NCI-H69 (cell line): ENCODE measurements around the gene DMRT3.

ENCODE experiments used
- DNase-seq: peaks from one replicate; lab custom pipeline; 2025; lab: John Stamatoyannopoulos, UW

DMRT3 gene, protein sequence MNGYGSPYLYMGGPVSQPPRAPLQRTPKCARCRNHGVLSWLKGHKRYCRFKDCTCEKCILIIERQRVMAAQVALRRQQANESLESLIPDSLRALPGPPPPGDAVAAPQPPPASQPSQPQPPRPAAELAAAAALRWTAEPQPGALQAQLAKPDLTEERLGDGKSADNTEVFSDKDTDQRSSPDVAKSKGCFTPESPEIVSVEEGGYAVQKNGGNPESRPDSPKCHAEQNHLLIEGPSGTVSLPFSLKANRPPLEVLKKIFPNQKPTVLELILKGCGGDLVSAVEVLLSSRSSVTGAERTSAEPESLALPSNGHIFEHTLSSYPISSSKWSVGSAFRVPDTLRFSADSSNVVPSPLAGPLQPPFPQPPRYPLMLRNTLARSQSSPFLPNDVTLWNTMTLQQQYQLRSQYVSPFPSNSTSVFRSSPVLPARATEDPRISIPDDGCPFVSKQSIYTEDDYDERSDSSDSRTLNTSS

GRCh38 chr9:976258-976942, at the start of gene DMRT3:
Gene DMRT3, plus strand, starts transcription at chr9:976655. Its CDS starts 347 bp downstream, at chr9:977002.
- DNase-seq: peak; percentile 57

- DNase-seq: no peak
Observed at GRCh38 chr9:926976-927375, 49.5 kb upstream of the DMRT3 start.

DNA sequence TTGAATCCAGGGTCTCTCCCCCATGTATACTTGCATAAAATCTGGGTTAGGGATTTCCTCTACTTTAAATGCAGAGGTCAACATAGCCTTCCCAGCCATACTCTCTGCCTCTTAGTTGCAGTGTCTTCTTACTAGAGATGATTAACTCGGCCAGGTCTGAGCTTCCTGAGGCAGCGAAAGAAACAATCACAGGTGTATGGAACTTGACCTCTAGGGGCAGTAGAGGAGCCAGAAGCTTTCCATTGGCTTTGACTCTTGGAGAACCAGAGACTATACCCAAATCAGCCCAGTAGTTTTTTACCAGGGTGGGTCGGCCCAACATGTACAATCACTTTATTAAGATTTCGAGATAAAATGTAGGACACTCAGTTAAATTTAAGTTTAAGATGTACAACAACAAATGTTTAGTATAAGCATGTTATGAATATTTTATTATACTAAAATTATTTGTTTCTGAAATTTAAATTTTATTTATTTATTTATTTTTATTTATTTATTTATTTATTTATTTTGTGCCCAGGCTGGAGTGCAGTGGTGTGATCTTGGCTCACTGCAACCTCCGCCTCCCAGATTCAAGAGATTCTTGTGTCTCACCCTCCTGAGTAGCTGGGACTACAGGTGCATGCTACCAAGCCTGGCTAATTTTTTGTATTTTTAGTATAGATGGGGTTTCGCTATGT, 48.0 kb upstream of the DMRT3 start:
- DNase-seq: peak; percentile 14

- no peak for DNase-seq
Observed at GRCh38 chr9:929719-930118, 46.7 kb upstream of the DMRT3 start.

GRCh38 chr9:933356-933755, 43.1 kb upstream of the DMRT3 start:
- no peak for DNase-seq

DNA sequence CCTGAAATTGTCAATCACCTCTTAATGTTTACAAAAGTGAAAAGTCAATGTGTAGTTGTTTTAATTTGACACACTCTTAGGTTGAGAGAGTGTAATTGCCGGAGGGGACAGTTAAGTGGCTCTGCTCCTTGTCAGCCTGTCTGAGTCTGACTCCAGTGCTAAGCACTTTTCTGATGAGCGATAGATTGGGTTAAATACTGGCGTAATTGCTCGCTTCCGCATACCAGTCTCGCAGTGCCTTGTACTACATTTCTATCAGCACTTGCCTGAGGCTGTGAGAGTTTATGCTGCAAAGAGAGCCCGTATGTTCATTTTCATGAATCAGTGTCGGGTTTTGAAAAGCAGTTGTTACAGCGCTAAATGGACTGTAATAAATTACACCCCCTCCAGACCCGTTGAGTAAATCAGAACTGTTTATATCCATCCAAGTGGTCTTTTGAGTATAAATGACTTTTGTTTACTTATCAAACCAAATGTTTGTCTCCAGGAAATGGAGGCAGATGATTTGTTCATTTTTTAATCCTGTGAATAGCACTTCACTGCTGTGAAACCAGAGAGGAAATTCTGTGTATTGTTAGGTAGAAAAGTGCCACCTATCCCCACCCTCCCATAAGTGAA, 41.0 kb upstream of the DMRT3 start:
- DNase-seq: peak; percentile 80

DNA sequence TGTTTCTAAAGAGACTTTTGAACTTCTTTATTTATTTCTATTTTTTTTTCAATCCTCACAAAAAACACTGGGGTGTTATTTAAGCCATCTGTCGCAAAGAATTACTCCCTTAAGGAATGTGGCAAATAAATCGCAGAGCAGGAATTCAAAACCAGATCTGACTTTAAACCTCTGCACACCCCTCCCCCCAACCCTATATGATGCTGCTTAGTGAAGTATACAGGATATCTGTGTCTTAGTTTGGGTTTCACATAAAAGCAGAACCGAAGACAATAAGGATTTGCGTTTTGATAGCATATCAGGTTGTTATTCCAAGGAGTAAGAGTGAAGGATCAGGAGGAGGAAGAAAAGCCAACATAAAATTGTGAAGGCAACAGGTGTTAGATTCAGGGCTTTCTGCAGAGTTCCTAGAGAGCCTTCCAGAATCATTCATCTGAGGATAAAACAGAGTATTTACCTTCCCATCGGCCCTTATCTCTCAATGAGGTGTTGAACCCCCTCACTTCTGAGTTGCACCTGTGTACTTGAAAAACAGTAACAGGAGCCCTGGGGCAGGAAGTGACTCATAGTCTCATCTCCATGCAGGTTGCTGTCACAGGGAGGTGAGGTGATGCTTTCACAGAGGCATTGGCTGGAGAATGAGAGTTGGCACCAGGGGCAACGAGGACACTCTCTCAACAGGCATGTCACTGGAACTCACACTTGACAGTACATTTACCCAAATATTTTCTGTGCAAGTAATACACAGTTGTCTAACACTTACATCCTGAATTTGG, 33.5 kb upstream of the DMRT3 start:
- peak; percentile 11 for DNase-seq

DNA sequence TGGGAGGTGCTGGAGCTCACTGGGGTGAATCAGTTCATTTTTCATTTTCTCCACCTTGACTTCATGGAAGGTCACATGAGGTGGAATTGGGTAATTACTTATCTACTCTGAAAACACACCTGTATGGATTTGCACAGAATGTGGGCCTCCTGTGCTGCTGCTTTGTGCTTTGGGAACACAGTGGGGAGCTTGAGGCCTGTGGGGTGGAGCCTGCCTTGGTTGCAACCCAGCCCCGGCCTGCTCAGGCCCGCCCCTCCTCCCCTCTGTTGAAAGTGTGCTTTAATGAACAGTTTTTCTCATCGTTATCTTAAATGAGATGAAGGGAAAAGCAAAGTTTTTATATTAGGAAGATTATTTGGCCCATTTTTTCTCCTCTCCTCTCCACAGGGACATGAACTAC, 28.5 kb upstream of the DMRT3 start:
- DNase-seq: no peak

GRCh38 chr9:948497-948896, 28.0 kb upstream of the DMRT3 start:
- no peak for DNase-seq

DNA sequence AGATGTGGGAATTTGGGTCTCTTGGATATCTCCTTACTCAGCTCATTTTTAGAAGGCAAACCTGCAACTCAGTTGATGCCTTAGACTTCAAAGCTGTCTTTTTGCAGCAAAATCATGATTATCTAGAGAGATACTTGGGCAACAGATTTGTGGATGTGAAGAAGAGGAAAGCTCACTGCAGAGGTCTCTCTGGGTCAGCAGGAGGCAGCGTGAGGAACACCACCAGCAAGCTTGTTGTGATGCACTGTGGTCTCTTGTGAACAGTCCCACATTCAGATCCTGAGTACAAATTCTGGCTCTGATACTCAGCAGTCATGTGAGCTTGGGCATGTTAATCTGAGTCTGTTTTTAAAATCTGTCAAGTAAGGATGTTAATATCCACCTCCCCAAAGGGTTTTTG, 26.3 kb upstream of the DMRT3 start:
- DNase-seq: no peak

GRCh38 chr9:952546-952945, 23.9 kb upstream of the DMRT3 start:
- DNase-seq: no peak

DNA sequence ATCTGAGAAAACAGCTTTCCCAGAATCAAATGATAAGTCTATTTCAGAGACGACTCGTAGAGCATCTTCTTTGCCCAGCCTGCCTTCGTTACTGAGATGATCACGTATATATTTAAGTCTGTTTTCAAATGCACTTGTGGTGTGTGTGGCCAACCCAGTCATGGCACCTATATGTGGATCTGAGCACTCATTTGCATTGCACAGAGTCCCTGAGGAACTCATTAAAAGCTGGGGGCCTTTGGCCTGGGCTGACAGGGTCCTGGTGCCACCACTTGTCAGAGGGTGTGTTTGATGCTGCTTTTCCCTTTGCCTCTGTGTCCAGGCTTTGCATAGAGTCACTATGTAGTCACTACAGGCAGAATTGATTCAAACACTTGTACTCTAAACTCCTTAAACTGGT, 17.4 kb upstream of the DMRT3 start:
- no peak for DNase-seq

DNA sequence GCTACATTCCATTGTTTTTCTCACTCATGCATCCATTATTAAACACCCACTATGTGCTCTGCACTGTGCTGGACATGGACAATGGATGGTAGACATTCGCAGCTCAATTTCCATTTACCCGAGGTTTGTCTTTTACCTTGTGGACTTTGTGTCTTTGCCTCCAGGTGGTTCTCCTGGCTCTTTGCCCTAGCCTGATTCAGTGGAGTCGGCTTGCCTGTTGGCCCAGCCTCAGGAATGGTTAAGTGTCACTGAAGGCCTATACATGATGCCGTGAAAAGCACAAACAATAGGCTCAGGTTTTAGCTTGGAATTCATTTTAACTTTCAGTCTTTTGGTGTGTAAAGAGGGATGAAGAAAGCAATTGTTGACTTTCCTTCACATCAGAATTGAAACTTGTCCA, 16.5 kb upstream of the DMRT3 start:
- DNase-seq: peak; percentile 7

- DNase-seq: no peak
Observed at GRCh38 chr9:962023-962422, 14.4 kb upstream of the DMRT3 start.

- no peak for DNase-seq
Observed at GRCh38 chr9:965497-965896, 11.0 kb upstream of the DMRT3 start.

DNA sequence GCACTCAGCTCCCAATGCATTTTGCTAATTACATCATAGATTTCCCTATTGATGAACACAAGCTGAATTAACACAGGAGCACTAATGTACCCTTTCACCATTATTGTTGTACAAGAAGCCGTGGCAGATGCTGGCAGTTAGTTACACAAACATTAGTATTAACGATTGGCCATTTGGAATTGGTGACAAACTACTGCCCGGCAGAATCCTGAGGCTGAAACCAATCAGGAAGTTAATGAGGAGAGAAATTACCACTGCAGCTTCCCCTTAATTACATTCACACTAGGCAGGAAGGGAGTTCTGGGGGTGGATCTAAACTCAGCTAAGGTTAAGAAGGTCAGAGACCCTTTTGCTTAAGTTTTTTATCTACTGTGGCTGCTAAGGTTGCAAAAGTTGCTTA, 9.6 kb upstream of the DMRT3 start:
- DNase-seq: peak; percentile 68

DNA sequence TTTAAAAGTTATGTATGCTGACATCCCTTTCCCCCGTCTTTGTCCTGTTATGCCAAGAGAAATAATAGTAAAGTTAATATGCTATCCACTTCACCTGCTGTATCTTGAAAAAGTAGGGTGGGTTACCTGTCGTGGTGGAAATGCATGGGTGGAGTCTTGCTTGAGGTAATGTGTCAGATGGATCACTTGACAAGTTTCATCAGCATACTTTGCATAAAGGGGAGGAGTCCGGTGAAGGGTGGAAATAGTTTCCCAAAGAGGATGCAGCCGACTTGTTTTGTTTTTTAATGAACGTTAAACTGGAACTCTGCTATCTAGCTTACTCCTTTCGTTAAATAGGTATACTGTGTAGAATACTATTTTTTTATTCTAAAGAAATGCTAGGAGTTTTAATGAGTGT, 9.0 kb upstream of the DMRT3 start:
- DNase-seq: peak; percentile 46

GRCh38 chr9:967903-968641, 8.4 kb upstream of the DMRT3 start:
- peak; percentile 53 for DNase-seq

- DNase-seq: no peak
Observed at GRCh38 chr9:969310-970150, 6.9 kb upstream of the DMRT3 start.
